Measurements from ENCODE around the gene DOK1.

Gene DOK1

DNA sequence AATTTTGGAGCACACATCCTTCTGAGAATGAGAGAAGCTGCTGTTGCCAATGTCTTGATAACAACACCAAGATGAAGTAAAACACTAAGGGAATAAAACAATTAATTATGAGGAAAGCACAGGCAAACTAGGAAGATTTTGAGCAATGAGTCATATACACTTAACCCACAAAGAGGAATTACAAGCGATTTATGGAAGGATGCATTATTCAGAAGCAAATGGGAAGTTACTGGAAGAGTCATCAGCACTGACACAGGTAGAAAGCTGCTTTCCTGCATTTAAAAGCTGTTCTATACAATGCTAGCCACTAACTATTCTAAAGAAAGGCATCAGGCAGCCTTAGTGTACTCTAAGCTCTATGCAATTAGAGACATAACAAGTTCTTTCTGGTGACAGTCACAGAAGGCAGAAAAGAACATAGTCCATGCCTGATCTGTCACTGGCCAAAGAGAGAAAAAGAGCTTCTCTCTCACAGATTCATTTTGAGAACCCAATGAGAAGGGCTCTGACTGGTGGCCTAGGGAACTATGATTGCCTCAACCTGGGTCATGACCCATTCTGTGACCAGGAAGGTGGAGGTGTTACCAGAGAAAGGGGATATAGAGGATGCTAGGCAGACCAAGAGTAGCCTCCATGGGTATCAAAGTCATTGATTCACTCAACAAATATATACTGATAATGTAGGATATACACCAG lies 48.2 kb downstream of the DOK1 start:
- no peak for DNase-seq (ENCODE audit: low spot score)

GRCh38 chr2:74603282-74604000 lies 48.9 kb downstream of the DOK1 start:
- DNase-seq (ENCODE audit: low spot score) = no peak

- no peak for DNase-seq (ENCODE audit: low spot score)
These were observed 52.4 kb downstream of the DOK1 start for GRCh38 chr2:74606927-74607326.

Measured in hepatic stellate cell (primary cell).